ENCODE measurements around the gene STAG1. TPM values are rescaled to one million over a fixed set of nuclear protein-coding genes. Genes with fewer than 3 reads are reported as not detected.

Gene STAG1
- total RNA-seq, 4 donors from 2014 or later, result 48.6 to 71.2 (median 58.2) TPM

- H3K4me1 ChIP-seq, result no peaks in the 10 kb centered on the region
- 66 to 71% methylated on average over 1 of the region's 1 CpG for WGBS, 2 donors
- no peaks in the 10 kb centered on the region for H3K27me3 ChIP-seq
- H3K27ac ChIP-seq, result no peak overlapping the region
- TF ChIP-seq POLR2A (IDR thresholded peaks at IDR 0.05), result no peak
- no peak overlapping the region for H3K4me3 ChIP-seq
- DNase-seq (ENCODE audit: low spot score in 2 of 2), result no peak
- peaks cover 0 to 41% (median 5%) of the 10 kb centered on the region in 3 donors for H3K36me3 ChIP-seq
- peaks cover 0 to 8% (median 0%) of the 10 kb centered on the region in 4 donors for H3K9me3 ChIP-seq
Measured at GRCh38 chr3:136351351-136351750, 400.8 kb downstream of the STAG1 start.

DNA sequence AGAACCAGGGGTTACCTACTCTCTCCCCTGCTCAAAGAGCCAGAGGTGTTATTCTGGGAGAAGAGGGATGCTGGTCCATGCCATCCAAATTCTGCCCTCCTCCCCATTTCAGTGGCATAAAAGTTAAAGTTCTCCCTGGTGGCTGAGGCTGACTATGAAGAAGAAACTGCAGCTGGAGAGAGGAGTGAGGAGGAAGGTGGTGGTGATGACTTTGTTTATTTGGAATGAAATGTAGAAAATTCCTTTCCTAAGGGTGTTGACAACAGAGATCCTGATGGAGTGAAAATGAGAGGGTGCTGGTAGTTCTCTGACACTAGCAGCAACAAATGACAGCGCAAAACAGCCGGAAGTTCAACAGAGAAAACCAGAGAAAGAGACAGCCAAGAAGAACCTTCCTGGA, 401.6 kb downstream of the STAG1 start:
- 90 to 92% methylated on average over 2 of the region's 2 CpGs for WGBS, 2 donors
- Histone ChIP-seq H3K27ac (no peak overlapping the region), H3K4me3 (no peak overlapping the region), H3K9me3 (peaks cover 0 to under 1% (median 0%) of the 10 kb centered on the region in 4 donors), H3K27me3 (no peaks in the 10 kb centered on the region), H3K4me1 (no peaks in the 10 kb centered on the region), H3K36me3 (peaks cover 0 to 33% (median 5%) of the 10 kb centered on the region in 3 donors)
- DNase-seq (ENCODE audit: low spot score in 2 of 2), result no peak
- TF ChIP-seq CTCF (IDR thresholded peaks at IDR 0.05) (no peak), POLR2A (IDR thresholded peaks at IDR 0.05) (no peak), EP300 (IDR thresholded peaks at IDR 0.05) (no peak)

DNA sequence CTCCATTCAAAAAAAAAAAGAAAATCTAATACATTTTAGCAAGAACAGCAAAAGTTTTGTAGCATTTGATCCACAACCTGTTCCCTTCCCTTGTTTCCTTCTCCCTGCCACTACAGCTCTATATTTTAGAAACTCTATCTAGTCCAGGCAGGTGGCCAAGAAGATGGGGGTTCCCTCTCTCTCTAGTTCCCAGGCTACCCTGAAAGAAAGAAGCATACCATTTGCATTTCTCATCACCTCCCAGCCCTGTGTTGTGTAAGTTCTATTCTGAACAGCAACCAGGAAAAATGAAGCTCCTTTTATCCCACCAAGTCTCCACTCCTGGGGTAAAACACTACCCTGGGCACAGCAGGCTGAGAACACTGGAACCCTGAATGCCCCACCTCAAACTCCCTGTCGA, 402.0 kb downstream of the STAG1 start:
- no peak for DNase-seq (ENCODE audit: low spot score in 2 of 2)
- Histone ChIP-seq H3K27ac (no peak overlapping the region), H3K9me3 (no peaks in the 10 kb centered on the region), H3K36me3 (peaks cover 0 to 29% (median 5%) of the 10 kb centered on the region in 3 donors), H3K4me3 (no peak overlapping the region), H3K4me1 (no peaks in the 10 kb centered on the region), H3K27me3 (no peaks in the 10 kb centered on the region)
- TF ChIP-seq EP300 (IDR thresholded peaks at IDR 0.05) (no peak), CTCF (IDR thresholded peaks at IDR 0.05) (no peak), POLR2A (IDR thresholded peaks at IDR 0.05) (no peak)
- 95% methylated on average over 1 of the region's 1 CpG for WGBS, 2 donors

GRCh38 chr3:136346486-136346885, 405.7 kb downstream of the STAG1 start:
- Histone ChIP-seq H3K4me1 (peaks cover 0 to 13% (median 9%) of the 10 kb centered on the region in 4 donors), H3K27ac (no peak overlapping the region), H3K9me3 (no peaks in the 10 kb centered on the region), H3K27me3 (no peaks in the 10 kb centered on the region), H3K4me3 (no peak overlapping the region), H3K36me3 (peaks cover 0 to 54% (median 5%) of the 10 kb centered on the region in 3 donors)
- 81 to 97% methylated on average over 5 of the region's 5 CpGs for WGBS, 2 donors
- no peak for DNase-seq (ENCODE audit: low spot score in 2 of 2)
- TF ChIP-seq POLR2A (IDR thresholded peaks at IDR 0.05) (no peak), EP300 (IDR thresholded peaks at IDR 0.05) (no peak), CTCF (IDR thresholded peaks at IDR 0.05) (no peak)

GRCh38 chr3:136343873-136344555, 408.2 kb downstream of the STAG1 start:
- H3K27ac ChIP-seq, result peak overlapping the region in 1 of 4 donors; percentile 18
- TF ChIP-seq POLR2A (IDR thresholded peaks at IDR 0.05), result no peak
- peak in 1 of 2 donors; percentile 24 for TF ChIP-seq EP300 (IDR thresholded peaks at IDR 0.05)

GRCh38 chr3:136343446-136343845, 408.7 kb downstream of the STAG1 start:
- Histone ChIP-seq H3K9me3 (no peaks in the 10 kb centered on the region), H3K4me3 (no peak overlapping the region), H3K27ac (no peak overlapping the region), H3K27me3 (no peaks in the 10 kb centered on the region), H3K36me3 (peaks cover 0 to 75% (median 0%) of the 10 kb centered on the region in 3 donors), H3K4me1 (peaks cover 0 to 13% (median 9%) of the 10 kb centered on the region in 4 donors)
- no peak for TF ChIP-seq CTCF (IDR thresholded peaks at IDR 0.05)
- no peak for TF ChIP-seq POLR2A (IDR thresholded peaks at IDR 0.05)
- no peak for TF ChIP-seq EP300 (IDR thresholded peaks at IDR 0.05)
- WGBS, 2 donors, result 80 to 88% methylated on average over 2 of the region's 2 CpGs
- no peak for DNase-seq (ENCODE audit: low spot score in 2 of 2)

More at GRCh38 chr3:136343873-136344555, 408.2 kb downstream of the STAG1 start:
- H3K9me3 ChIP-seq, result no peaks in the 10 kb centered on the region
- H3K27me3 ChIP-seq, result no peaks in the 10 kb centered on the region
- peak; percentile 68 to 76 for DNase-seq (ENCODE audit: low spot score in 2 of 2)
- H3K4me3 ChIP-seq, result no peak overlapping the region
- H3K4me1 ChIP-seq, result peaks cover 0 to 13% (median 9%) of the 10 kb centered on the region in 4 donors
- peaks cover 0 to 76% (median 5%) of the 10 kb centered on the region in 3 donors for H3K36me3 ChIP-seq
- 28 to 38% methylated on average over 5 of the region's 5 CpGs for WGBS, 2 donors

Data from tibial nerve (tissue), 4 donors.